Liver (tissue), 9 donors: ENCODE measurements around the gene EEF2K. TPM values are rescaled to one million over a fixed set of nuclear protein-coding genes. Genes with fewer than 3 reads are reported as not detected.

Source experiments
- DNase-seq: peaks from one replicate; pipeline ENCODE4 v3.0.0-alpha.2; 2017; ENCODE audit warnings: low spot score
- H3K27ac ChIP-seq, 2 donors: one replicate each; pipeline ENCODE4 v1.7.0; 2013; ENCODE audit warnings: inconsistent platforms in 2 of 2, low read length in 2 of 2, control low read depth in 1 of 2, low read depth in 1 of 2, mild to moderate bottlenecking in 1 of 2
- H3K27me3 ChIP-seq, 4 donors: one replicate each; pipeline versions ENCODE4 v1.6.1 to v1.7.0; 2013; ENCODE audit warnings: low read length in 3 of 4, inconsistent platforms in 1 of 4, mild to moderate bottlenecking in 1 of 4, moderate library complexity in 1 of 4; ENCODE audit not compliant: control insufficient read depth in 4 of 4, insufficient read depth in 4 of 4
- H3K36me3 ChIP-seq, 4 donors: one replicate each; pipeline versions ENCODE4 v1.6.1 to v1.7.0; 2013; ENCODE audit warnings: low read length in 3 of 4, mild to moderate bottlenecking in 3 of 4, low read depth in 1 of 4, moderate library complexity in 1 of 4; ENCODE audit not compliant: control insufficient read depth in 4 of 4, insufficient read depth in 3 of 4
- H3K4me1 ChIP-seq, 4 donors: one replicate each; pipeline versions ENCODE4 v1.6.1 to v1.7.0; 2013; ENCODE audit warnings: low read length in 3 of 4, mild to moderate bottlenecking in 3 of 4, moderate library complexity in 1 of 4; ENCODE audit not compliant: control insufficient read depth in 4 of 4, insufficient read depth in 4 of 4
- H3K4me3 ChIP-seq, 3 donors: one replicate each; pipeline versions ENCODE4 v1.6.1 to v1.7.0; 2013; ENCODE audit warnings: low read length in 3 of 3, control low read depth in 1 of 3, low read depth in 1 of 3, mild to moderate bottlenecking in 1 of 3
- H3K9ac ChIP-seq, 2 donors: one replicate each; pipeline ENCODE4 v1.7.0; 2013; ENCODE audit warnings: low read length in 2 of 2, mild to moderate bottlenecking in 2 of 2, moderate library complexity in 2 of 2, control low read depth in 1 of 2, low read depth in 1 of 2
- H3K9me3 ChIP-seq, 4 donors: one replicate each; pipeline versions ENCODE4 v1.6.1 to v1.7.0; 2013; ENCODE audit warnings: low read length in 3 of 4; ENCODE audit not compliant: control insufficient read depth in 4 of 4
- EGR1 ChIP-seq, 2 donors: IDR thresholded peaks; 2 replicates each; pipeline ENCODE4 v1.6.1; 2016 to 2018; ENCODE audit warnings: antibody characterized with exemption in 2 of 2, low read depth in 2 of 2
- FOXA1 ChIP-seq: IDR thresholded peaks from 2 replicates; pipeline ENCODE4 v1.6.1; 2016; ENCODE audit warnings: antibody characterized with exemption
- HNF4A ChIP-seq, 2 donors: conservative IDR thresholded peaks; 2 replicates each; pipeline ENCODE4 v1.6.1; 2016; ENCODE audit warnings: antibody characterized with exemption in 2 of 2, mild to moderate bottlenecking in 2 of 2
- HNF4G ChIP-seq: IDR thresholded peaks from 2 replicates; pipeline ENCODE4 v1.6.1; 2016; ENCODE audit warnings: antibody characterized with exemption
- JUND ChIP-seq, 2 donors: IDR thresholded peaks; 2 replicates each; pipeline ENCODE4 v1.6.1; 2016; ENCODE audit warnings: antibody characterized with exemption in 2 of 2
- NR2F2 ChIP-seq: IDR thresholded peaks from 2 replicates; pipeline ENCODE4 v1.6.1; 2016; ENCODE audit warnings: antibody characterized with exemption
- RAD21 ChIP-seq, 2 donors: IDR thresholded peaks; 2 replicates each; pipeline ENCODE4 v1.6.1; 2016; ENCODE audit warnings: antibody characterized with exemption in 2 of 2, mild to moderate bottlenecking in 2 of 2
- RXRA ChIP-seq, 2 donors: IDR thresholded peaks; 2 replicates each; pipeline ENCODE4 v1.6.1; 2017 to 2018; ENCODE audit warnings: antibody characterized with exemption in 2 of 2, mild to moderate bottlenecking in 1 of 2
- SP1 ChIP-seq: IDR thresholded peaks from 2 replicates; pipeline ENCODE4 v1.6.1; 2018; ENCODE audit warnings: antibody characterized with exemption, mild to moderate bottlenecking
- TAF1 ChIP-seq: conservative IDR thresholded peaks from 2 replicates; pipeline ENCODE4 v1.6.1; 2016; ENCODE audit warnings: antibody characterized with exemption, mild to moderate bottlenecking
- YY1 ChIP-seq: IDR thresholded peaks from 2 replicates; pipeline ENCODE4 v1.6.1; 2016; ENCODE audit warnings: antibody characterized with exemption, mild to moderate bottlenecking
- WGBS: extraction: QIAGEN DNeasy Blood & Tissue Kit; methylation state at CpG from one replicate; pipeline ENCODE4 v1.1.7; 2013; 5-methylcytosine and 5-hydroxymethylcytosine counted together
- polyA plus RNA-seq, 2 donors: library from polyadenylated mRNA; stranded (reverse) in 1 of 2; unstranded in 1 of 2; fragments of 200-250 nt in 1 of 2; fragments of >200 nt in 1 of 2; fragmentation: Nextera tagmentation in 1 of 2; extraction: Ambion mirVana in 1 of 2; gene quantifications; one replicate each; pipeline versions ENCODE4 v1.2.1 to v1.2.3, GENCODE V29; 2013 to 2015
- total RNA-seq, 2 donors: library from RNA; depleted of rRNA; stranded (reverse); fragments of >200 nt; gene quantifications; one replicate each; pipeline ENCODE4 v1.2.3, GENCODE V29; 2014
- TF ChIP-seq, protein P1 (sequence below): IDR thresholded peaks from 2 replicates; pipeline ENCODE4 v1.6.1; 2016; ENCODE audit warnings: antibody characterized with exemption, mild to moderate bottlenecking
- TF ChIP-seq, protein P2 (sequence below): fragments of 150-350 bp; IDR thresholded peaks from 2 replicates; pipeline ENCODE4 v1.5.1; 2017; ENCODE audit warnings: improper control_type of control experiment, low read depth, low read length; ENCODE audit not compliant: missing input control
- TF ChIP-seq, protein P3 (sequence below): IDR thresholded peaks from 2 replicates; pipeline ENCODE4 v1.6.1; 2016; ENCODE audit warnings: antibody characterized with exemption
- TF ChIP-seq, protein P4 (sequence below): IDR thresholded peaks from 2 replicates; pipeline ENCODE4 v1.6.1; 2016; ENCODE audit warnings: antibody characterized with exemption
- TF ChIP-seq, protein P5 (sequence below): IDR thresholded peaks from 2 replicates; pipeline ENCODE4 v1.6.1; 2016; ENCODE audit warnings: antibody characterized with exemption
- donor health status: healthy.
- donor health status: healthy.
- donor health status: healthy.
- donor health status: healthy.
- donor health status: healthy.

The EEF2K gene
- total and polyA plus RNA-seq, 4 donors = 3.2 to 14.3 (median 8.0) TPM

DNA sequence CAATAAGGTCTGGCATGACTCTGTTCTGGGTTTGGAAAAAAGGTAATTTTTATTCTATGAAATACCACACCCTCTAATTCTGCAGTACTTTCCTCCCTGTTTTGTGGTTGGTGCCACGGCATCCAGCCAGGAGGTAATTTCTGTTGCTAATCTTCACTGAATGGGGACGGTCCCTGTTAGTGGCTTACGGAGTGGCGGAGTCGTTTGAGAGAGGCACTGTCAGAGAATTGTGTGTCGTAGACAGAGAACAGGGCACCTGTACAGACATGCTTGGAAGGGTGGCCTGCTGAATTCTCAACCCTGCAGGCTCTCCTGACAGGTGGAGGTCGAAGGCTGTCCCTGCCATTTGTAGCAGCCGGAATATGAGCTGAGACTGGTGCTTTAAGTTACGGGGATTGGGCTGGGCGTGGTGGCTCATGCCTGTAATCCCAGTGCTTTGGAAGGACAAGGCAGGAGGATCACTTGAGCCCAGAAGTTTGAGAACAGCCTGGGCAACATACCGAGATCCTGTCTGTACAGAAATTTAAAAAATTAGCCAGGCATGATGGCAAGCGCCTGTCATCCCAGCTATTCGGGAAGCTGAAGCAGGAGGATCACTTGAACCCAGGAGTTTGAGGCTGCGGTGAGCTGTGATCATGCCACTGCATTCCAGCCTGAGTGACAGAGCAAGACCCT is 33.2 kb downstream of the EEF2K start:
- WGBS = 88% methylated on average over 14 of the region's 14 CpGs
- peaks cover 0 to 3% (median under 1%) of the 10 kb centered on the region in 4 donors for H3K36me3 ChIP-seq
- H3K9ac ChIP-seq = no peak overlapping the region
- TF ChIP-seq, protein P1, sequence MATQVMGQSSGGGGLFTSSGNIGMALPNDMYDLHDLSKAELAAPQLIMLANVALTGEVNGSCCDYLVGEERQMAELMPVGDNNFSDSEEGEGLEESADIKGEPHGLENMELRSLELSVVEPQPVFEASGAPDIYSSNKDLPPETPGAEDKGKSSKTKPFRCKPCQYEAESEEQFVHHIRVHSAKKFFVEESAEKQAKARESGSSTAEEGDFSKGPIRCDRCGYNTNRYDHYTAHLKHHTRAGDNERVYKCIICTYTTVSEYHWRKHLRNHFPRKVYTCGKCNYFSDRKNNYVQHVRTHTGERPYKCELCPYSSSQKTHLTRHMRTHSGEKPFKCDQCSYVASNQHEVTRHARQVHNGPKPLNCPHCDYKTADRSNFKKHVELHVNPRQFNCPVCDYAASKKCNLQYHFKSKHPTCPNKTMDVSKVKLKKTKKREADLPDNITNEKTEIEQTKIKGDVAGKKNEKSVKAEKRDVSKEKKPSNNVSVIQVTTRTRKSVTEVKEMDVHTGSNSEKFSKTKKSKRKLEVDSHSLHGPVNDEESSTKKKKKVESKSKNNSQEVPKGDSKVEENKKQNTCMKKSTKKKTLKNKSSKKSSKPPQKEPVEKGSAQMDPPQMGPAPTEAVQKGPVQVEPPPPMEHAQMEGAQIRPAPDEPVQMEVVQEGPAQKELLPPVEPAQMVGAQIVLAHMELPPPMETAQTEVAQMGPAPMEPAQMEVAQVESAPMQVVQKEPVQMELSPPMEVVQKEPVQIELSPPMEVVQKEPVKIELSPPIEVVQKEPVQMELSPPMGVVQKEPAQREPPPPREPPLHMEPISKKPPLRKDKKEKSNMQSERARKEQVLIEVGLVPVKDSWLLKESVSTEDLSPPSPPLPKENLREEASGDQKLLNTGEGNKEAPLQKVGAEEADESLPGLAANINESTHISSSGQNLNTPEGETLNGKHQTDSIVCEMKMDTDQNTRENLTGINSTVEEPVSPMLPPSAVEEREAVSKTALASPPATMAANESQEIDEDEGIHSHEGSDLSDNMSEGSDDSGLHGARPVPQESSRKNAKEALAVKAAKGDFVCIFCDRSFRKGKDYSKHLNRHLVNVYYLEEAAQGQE = no peak
- TF ChIP-seq, protein P2, sequence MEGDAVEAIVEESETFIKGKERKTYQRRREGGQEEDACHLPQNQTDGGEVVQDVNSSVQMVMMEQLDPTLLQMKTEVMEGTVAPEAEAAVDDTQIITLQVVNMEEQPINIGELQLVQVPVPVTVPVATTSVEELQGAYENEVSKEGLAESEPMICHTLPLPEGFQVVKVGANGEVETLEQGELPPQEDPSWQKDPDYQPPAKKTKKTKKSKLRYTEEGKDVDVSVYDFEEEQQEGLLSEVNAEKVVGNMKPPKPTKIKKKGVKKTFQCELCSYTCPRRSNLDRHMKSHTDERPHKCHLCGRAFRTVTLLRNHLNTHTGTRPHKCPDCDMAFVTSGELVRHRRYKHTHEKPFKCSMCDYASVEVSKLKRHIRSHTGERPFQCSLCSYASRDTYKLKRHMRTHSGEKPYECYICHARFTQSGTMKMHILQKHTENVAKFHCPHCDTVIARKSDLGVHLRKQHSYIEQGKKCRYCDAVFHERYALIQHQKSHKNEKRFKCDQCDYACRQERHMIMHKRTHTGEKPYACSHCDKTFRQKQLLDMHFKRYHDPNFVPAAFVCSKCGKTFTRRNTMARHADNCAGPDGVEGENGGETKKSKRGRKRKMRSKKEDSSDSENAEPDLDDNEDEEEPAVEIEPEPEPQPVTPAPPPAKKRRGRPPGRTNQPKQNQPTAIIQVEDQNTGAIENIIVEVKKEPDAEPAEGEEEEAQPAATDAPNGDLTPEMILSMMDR = no peak
- TF ChIP-seq YY1 = no peak
- TF ChIP-seq FOXA1 = no peak
- TF ChIP-seq HNF4A (conservative IDR thresholded peaks at IDR 0.05) = no peak
- TF ChIP-seq, protein P3, sequence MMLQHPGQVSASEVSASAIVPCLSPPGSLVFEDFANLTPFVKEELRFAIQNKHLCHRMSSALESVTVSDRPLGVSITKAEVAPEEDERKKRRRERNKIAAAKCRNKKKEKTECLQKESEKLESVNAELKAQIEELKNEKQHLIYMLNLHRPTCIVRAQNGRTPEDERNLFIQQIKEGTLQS = no peak
- TF ChIP-seq, protein P4, sequence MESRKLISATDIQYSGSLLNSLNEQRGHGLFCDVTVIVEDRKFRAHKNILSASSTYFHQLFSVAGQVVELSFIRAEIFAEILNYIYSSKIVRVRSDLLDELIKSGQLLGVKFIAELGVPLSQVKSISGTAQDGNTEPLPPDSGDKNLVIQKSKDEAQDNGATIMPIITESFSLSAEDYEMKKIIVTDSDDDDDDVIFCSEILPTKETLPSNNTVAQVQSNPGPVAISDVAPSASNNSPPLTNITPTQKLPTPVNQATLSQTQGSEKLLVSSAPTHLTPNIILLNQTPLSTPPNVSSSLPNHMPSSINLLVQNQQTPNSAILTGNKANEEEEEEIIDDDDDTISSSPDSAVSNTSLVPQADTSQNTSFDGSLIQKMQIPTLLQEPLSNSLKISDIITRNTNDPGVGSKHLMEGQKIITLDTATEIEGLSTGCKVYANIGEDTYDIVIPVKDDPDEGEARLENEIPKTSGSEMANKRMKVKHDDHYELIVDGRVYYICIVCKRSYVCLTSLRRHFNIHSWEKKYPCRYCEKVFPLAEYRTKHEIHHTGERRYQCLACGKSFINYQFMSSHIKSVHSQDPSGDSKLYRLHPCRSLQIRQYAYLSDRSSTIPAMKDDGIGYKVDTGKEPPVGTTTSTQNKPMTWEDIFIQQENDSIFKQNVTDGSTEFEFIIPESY = no peak
- no peak for TF ChIP-seq EGR1 (IDR thresholded peaks at IDR 0.05; ENCODE audit: low read depth in 2 of 2)
- no peak for TF ChIP-seq TAF1
- no peak for TF ChIP-seq HNF4G
- no peak for TF ChIP-seq RXRA (IDR thresholded peaks at IDR 0.05)
- TF ChIP-seq JUND (IDR thresholded peaks at IDR 0.05) = no peak
- no peak for TF ChIP-seq NR2F2
- no peak for DNase-seq
- H3K9me3 ChIP-seq = no peaks in the 10 kb centered on the region
- H3K27ac ChIP-seq = no peak overlapping the region
- H3K4me3 ChIP-seq = no peak overlapping the region
- no peaks in the 10 kb centered on the region for H3K27me3 ChIP-seq
- peaks cover 0 to 7% (median 3%) of the 10 kb centered on the region in 4 donors for H3K4me1 ChIP-seq

DNA sequence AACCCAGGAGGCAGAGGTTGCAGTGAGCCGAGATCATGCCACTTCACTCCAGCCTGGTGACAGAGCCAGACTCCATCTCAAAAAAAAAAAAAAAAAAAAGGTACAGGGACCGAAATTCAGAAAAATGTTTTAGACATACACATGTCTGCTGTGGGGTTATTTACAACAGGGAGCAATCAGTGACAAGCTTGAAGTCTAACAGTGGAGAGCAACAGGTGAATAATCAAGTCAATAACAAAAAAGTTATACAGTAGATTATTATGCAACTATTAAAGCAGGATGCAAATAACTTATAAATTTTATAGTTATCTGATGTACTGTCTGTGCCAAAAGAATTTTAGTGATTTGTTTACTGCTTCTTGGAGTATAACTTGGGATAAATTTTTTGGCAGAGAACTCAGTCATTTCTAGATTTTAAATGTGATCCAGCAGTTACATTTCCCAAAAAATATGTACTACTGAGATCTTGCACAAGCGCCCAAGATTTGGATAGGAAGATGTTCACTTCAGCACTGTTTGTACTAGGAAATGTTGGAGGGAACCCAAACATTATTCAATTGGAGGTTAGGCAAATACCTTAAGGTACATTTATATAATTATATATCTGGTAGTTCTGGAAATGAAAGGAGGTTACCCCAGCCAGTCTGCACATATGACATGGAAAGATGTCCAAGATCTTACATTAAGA is 34.1 kb downstream of the EEF2K start:
- no peak overlapping the region for H3K9ac ChIP-seq
- WGBS = 68% methylated on average over 3 of the region's 3 CpGs
- no peak for DNase-seq
- TF ChIP-seq, protein P2 = no peak
- TF ChIP-seq YY1 (no peak), NR2F2 (no peak), EGR1 (IDR thresholded peaks at IDR 0.05; ENCODE audit: low read depth in 2 of 2) (no peak), RXRA (IDR thresholded peaks at IDR 0.05) (no peak), JUND (IDR thresholded peaks at IDR 0.05) (no peak), FOXA1 (no peak), HNF4G (no peak), RAD21 (IDR thresholded peaks at IDR 0.05) (no peak), HNF4A (conservative IDR thresholded peaks at IDR 0.05) (no peak), SP1 (no peak)
- TF ChIP-seq, protein P4 = no peak
- TF ChIP-seq, protein P5, sequence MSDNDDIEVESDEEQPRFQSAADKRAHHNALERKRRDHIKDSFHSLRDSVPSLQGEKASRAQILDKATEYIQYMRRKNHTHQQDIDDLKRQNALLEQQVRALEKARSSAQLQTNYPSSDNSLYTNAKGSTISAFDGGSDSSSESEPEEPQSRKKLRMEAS = no peak
- TF ChIP-seq, protein P3 = no peak

More for the DNA sequence above, 34.1 kb downstream of the EEF2K start:
- peaks cover 0 to 8% (median 2%) of the 10 kb centered on the region in 4 donors for H3K36me3 ChIP-seq
- no peaks in the 10 kb centered on the region for H3K27me3 ChIP-seq
- no peak overlapping the region for H3K27ac ChIP-seq
- no peak overlapping the region for H3K4me3 ChIP-seq
- H3K4me1 ChIP-seq = peaks cover 0 to 7% (median 3%) of the 10 kb centered on the region in 4 donors
- H3K9me3 ChIP-seq = no peaks in the 10 kb centered on the region
